ENCODE measurements around the gene TMEM95.
A peak's percentile ranks its signal among the peaks of the same experiment; 100 is the strongest.

Gene TMEM95

DNA sequence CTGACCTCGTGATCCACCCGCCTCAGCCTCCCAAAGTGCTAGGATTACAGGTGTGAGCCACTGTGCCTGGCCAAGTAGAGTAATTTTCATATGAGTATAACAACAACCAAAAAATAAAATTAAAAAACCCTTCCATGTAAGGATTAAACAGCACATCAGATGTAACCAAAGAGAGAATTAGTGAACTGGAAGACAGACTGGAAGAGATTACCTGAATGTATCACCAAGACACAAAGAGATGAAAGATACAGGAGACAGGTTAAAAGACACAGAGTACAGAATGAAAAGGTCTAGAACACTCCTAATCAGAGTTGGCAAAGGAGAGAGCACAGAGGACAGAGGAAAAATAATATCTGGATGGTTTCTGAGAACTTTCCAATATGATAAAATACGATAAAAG is 24.2 kb downstream of the TMEM95 start:
- no peak for DNase-seq (ENCODE audit: low spot score)

DNA sequence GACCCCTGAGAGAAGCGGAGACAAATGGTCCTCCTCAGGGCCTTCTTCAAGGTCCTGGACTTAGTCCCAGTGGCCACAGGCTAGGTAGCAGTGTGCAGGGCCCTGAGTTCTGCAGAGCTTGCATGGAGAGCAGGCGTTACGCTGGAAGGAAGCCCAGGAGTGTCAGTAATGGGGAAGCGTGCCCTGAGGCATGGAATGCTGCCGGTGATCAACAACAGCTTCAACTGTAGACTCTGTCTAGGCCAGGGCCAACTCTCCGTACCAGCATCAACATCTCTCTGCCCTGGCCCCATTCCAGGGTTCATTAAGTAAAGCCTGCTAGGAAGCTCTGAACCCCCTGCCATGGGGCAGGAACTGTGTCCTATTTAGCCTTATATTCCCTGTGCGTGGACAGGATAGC is 25.4 kb downstream of the TMEM95 start:
- no peak for DNase-seq (ENCODE audit: low spot score)

DNA sequence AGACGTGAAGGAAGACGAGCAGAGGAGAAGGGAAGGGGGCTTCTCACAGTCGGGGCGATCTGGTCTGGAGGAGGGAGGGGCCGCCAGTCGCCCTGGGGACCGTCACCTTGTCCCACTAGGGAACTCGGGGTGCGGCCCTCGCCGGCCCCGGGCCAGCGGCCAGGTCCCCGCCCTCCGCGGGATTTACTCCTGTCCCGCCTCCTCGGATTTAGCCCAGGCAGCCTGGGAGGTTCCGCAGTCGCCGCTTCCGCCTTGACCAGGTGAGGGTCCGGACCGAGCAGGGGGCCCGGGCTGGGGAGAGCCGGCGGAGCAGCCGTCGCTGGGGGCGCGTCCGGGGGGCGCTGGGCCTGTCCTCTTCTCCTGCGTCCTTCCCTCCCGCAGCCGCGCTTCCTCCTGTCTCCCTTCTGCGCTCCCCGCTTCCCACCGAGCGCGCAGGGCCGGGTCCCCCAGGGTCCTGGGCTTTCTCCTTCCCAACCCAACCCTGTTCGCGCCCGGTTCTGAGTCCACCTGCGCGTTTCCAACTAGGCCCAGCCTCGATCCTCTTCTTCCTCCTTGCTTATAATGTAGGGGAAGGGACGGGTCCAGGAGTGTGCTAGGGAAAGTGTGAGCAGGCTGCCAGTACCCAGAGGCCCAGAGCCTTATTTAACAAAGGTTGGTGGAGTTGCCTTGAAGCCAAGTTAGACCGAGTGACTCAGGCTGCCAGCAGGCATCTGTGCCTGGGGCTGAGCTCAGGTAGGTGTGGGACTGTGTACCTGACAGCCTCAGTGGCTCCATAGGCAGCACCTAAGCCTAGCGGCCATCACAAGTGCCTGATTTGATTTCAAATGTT is 26.1 kb downstream of the TMEM95 start, which contains the start of gene TNK1:
Gene TNK1 (plus strand): TSS at position 235 of the 829 bp plus-strand sequence. CDS start 1,838 bp downstream, outside the sequence.
- DNase-seq (ENCODE audit: low spot score): peak; percentile 55

DNA sequence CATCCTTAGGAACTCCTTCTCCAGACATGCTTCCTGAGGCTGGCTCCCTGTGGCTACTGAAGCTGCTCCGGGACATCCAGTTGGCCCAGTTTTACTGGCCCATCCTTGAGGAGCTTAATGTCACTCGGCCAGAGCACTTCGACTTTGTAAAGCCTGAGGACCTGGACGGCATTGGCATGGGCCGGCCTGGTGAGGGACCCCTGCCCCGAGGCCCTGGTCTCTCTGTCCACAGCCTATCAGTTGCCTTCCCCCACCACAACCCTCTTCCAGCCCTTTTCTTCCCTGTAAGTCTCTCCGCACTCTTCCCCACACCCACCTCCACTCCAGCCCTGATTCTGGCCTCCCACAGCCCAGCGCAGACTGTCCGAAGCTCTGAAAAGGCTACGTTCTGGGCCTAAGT is 27.9 kb downstream of the TMEM95 start:
- no peak for DNase-seq (ENCODE audit: low spot score)

DNA sequence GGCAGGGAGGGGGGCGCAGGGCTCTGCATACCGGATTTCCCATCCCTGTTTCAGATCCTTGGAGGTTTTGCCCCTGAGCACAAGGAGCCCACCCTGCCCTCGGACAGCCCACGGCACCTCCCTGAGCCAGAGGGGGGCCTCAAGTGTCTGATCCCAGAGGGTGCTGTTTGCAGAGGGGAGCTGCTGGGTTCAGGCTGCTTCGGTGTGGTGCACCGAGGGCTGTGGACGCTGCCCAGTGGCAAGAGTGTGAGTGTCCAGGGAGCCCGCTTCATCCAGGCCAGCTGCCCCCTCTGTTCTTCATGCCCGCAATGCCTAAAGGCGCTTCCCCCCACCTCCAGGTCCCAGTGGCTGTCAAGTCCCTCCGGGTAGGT is 28.4 kb downstream of the TMEM95 start:
- no peak for DNase-seq (ENCODE audit: low spot score)

DNA sequence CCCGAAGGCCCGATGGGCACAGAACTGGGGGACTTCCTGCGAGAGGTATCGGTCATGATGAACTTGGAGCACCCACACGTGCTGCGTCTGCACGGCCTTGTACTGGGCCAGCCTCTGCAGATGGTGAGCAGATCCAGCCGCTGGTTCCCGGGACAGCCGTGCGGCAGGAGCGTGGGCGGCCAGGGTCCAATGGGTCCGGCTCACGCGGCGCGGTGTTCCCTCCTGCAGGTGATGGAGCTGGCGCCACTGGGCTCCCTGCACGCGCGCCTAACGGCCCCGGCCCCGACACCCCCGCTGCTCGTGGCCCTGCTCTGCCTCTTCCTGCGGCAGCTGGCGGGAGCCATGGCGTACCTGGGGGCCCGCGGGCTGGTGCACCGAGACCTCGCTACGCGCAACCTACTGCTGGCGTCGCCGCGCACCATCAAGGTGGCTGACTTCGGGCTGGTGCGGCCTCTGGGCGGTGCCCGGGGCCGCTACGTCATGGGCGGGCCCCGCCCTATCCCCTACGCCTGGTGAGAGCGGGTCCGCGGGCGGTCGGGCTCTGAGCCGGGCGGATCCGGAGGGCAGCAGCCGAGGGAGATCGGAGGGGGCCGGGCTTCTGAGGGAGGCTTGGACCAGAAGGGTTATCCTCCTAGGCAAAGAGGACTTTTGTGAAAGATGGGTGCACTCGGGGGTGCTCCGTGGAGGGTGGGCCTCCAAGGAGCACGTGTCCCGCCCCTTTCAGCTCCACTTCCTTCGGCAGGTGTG is 29.0 kb downstream of the TMEM95 start:
- DNase-seq (ENCODE audit: low spot score): no peak

DNA sequence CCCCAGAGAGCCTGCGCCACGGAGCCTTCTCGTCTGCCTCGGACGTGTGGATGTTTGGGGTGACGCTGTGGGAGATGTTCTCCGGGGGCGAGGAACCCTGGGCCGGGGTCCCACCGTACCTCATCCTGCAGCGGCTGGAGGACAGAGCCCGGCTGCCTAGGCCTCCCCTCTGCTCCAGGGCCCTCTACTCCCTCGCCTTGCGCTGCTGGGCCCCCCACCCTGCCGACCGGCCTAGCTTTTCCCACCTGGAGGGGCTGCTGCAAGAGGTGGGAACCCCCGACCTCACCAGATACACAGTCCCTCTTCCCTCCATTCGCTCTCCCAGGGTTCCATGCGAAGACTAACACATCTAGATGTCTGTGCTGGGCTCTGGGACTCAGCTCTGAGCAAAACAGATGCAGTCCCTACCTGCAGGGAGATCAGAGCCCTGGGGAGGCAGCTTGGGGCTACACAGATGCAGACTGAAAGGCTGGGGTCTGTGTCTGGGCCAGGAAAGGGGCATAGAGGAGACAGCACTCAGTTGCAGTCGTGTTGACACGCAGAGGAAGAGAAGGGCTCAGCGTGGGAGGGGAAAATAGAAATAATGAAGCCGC is 29.6 kb downstream of the TMEM95 start:
- no peak for DNase-seq (ENCODE audit: low spot score)

DNA sequence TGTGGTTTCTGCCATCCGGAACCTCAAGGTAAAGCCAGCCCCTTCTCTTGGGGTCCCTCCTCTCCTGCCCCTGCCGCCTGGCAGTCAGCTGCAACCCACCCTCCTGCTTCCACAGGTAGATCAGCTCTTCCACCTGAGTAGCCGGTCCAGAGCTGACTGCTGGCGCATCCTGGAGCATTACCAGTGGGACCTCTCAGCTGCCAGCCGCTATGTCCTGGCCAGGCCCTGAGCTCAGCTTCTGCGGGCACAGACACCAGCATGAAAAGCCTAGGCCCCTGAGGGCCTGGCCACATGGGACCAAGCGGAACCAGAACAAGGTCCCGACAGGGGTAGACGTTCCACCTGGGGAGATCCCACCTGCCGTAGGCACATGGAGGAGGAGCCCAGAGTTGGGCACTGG is 33.9 kb downstream of the TMEM95 start:
- no peak for DNase-seq (ENCODE audit: low spot score)

DNA sequence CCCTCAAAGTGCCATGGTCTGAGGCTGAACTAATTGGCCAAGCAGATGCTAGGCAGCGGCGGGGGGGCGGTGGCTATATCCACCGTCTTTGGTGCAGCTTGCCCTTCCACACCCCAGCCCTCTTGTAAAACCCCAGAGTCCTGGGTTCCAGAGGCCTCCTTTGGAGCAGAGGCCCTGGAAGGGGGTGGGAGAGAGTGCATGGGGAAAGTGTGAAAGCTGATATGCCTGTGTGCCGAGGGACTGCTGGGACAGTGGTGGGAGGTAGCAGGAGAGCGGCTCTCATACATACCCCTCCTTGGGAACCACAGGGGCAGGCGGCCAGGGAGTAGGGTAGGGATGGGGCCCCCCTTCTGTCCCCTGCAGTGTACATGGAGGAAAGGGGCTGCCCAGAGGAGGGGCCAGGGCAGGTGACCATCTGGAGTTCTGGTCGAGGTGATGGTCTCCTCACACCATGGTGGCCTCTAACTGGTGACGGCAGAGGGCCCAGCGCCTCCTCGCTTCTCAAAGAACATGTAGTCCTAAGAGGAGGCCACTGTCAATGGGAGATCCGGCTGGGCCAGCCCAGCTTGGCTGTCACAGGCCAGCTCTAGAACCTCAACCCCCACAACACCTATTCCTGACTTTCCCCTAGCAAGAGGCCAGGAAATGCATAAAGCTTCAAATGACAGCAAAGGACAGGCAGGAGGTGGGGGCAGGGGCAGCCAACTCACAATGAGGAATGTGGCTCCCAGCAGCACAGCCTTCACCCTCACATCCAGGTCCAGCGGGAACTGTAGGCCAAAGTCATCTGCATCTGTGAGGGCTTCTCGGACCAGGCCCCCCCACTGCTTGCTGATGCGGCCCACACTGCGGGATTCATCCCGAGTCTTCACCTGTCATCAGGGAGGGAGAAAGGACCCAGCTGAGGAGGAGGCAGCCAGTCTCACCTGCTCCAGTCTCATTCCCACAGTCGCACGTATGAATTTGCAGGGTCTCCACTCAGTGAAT is 35.3 kb downstream of the TMEM95 start:
- DNase-seq (ENCODE audit: low spot score): no peak

DNA sequence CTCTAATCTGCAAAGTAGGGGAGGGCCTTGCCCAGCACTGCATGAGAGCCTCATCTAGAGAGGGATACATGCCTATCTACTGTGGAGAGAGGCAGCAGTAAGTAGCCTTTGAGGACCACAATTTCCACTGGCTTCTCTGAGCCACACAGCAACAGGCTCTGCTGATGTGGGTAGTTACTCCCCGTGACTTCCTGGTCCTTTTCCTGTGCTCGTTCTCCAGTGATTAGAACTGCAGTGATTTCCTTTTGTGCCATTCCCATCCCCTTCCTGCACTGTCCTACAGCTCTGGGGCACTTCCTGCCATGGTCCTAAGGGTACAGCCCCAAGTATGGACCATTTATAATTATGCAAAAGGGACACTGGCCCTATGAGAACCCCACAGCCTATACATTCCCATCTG is 36.4 kb downstream of the TMEM95 start:
- no peak for DNase-seq (ENCODE audit: low spot score)

DNA sequence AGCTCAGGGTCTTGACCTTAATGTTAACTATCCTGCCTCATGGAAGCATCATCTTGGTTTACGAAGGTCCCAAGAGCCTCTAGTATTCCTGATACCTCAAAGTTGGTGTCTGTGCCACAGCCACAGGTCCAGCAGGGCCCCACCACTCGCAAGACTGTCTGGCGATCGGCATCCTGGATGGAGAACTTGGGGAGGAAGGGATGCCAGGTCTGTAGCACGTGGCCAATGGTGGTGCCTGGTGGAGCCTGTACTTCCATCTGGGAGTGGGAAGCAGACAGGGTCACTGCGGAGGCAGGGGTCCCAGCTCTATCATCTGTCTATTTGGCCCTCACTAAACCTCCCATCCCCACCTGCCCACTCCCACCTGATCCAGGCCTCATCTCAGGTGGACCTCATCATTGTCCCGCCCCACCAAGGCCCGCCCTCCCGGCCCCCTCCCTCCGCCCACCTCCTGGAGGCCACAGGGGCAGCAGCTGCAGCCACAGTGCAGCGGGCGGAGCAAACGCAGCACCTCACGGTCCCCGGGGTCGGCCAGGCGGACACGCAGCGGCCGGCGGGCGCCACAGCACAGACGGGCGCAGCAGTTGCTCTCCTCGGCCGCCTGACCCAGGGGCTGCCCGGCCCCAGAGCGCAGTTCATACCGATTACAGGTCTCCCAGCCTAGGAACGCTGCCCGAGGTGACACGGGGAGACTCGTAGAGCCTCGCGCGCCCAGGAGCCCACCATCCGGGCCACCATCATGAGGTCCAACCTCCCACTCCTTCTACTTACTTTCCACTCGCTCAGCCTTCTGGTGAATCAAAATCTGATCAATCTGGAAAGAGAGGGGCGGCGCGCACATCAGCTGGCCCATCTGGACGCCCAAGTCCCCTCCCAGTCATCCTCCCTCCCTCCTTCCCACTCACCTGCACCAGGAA is 38.0 kb downstream of the TMEM95 start:
- DNase-seq (ENCODE audit: low spot score): no peak

DNA sequence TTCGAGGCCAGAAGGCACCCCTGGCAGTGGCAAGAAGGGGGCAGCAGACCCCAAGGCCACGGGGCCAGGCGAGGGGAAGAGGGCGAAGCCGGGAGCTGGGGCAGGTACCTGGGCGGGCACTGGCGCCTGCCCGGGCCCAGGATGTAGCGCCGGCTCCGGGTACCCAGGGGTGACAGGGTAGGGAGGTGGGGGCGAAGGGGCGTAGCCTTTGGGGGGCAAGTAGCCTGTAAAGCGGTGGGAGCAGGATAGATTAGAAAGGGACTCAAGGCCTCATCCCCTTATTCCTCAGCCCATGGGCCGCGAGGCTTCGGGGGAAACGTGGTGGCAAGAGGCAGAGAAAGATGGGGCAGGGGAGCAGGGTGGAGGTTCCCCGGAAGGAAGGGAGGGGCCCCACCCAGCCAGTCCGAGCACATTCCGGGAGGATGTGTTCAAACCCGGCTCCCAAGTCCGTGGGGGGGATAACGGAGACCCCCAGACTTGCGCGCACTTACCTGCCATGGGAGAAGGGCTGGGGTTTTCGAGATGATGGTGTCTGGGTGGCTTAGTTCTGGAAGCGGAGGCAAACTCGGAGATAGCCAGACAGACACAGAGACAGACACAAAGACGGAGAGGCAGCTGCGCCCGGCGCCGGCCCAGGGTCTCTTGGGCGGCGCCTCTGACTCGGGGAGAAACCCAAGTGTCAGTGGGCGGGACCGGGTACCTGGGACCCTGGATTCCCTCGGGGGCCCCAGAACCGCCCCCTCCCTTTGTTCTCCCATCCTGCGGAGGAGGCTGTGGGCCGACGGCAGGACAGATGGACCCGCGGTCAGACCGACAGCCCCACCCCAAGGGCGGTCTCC is 38.9 kb downstream of the TMEM95 start:
- peak; percentile 35 for DNase-seq (ENCODE audit: low spot score)

DNA sequence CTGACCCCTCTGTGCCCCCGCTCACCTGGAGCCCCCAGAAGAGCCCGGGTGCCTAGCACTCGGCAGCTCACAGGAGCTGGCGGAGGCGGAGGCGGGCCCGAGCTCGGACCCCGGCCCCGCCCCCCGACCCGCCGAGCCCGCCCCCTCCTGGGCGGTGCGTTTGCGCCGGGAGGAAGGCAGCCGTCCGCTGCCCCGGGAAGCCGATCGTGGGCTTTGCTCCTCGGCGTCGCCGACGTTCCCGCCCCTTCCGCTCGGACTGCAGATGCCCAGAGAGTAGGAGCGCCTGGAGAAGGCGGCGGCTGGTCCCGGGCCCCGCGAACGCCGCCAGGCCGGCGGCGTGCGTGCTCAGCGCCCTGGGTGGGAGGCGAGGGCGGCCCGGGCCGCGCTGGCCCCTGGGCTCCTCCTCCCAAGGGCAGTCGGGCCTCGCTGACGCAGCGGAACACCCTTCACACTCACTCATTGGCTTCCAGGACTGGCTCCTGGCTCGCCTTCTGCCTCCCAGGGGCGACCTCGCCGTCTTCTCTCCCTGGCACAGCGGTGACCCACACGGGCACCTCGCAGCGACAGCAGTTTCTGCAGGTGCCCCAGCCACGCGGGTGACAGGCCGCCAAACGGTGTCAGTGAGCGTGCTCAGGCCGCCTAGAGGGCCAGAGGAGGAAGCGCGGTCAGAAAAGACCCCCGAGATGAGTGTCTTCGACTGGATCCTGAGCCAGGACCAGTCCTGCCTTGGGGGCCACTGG is 39.7 kb downstream of the TMEM95 start, which contains the start of gene PLSCR3:
Gene PLSCR3 (minus strand): TSS at position 74 of the 740 bp plus-strand sequence. CDS start 415 bp downstream, outside the sequence.
- DNase-seq (ENCODE audit: low spot score): peak; percentile 86

DNA sequence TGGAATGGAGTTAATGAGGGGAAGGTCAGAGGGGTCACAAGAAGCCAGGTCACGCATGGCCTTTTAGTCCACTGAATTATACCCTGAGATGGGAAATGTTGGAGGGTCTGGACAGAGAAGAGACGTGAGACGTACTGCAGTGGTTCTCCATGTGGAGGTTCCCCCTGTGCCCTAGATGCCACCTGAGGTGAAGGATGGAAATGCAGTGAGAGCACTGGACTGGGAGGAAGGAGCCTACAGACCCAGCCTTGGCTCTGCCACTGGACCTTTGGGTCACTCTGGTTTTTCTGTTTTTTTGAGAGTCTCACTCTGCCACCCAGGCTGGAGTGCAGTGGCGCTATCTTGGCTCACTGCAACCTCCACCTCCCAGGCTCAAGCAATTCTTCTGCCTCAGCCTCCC is 41.2 kb downstream of the TMEM95 start:
- DNase-seq (ENCODE audit: low spot score): no peak

DNA sequence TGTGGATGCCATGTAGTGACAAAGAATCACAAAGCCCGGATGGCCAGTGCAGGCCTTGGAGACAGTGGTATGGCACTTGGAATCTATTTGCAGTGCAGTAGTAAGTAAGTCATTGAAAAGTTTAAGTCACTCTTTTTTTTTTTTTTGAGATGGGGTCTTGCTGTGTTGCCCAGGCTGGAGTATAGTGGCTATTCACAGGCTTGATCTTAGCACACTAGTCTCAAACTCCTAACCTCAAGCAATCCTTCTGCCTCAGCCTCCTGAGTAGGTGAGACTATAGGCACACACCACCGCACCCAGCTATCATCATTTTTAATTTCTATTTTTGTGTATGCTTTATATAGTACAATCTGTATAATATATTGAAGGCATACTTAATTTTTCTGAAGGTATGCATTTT is 43.7 kb downstream of the TMEM95 start:
- no peak for DNase-seq (ENCODE audit: low spot score)

DNA sequence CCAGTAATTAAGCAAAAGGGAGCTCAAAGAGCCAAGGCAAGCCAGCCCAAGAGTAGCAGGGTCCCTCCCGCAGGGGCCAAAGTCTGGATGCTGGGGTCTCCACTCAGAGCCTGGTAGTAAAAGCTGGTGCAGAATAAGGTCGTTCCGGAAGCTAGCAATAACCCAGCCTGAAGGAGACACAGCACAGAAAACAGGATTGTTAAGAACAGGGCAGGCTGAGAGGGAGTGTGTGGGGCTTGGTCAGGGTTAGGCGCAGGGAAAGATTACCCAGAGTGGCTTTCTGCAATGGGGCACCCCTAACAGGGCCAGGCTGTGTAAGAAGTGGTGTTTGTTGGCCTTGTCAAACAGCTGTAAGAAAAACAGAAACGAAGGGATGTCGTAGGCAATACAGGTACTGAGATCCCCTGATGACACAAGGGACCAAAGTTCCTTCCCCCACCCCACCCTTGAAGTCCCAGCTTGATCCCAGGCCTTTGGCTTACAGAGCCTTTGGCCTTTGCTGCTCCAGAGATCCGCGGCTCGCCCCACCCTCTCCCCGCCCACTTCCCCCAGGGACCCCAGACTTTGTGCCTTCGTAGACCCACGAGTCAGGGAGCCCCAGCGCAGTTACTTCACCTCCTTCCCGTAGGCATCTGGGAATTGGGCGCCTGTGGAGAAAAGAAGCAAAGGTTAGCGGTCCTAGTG is 48.2 kb downstream of the TMEM95 start:
- no peak for DNase-seq (ENCODE audit: low spot score)

DNA sequence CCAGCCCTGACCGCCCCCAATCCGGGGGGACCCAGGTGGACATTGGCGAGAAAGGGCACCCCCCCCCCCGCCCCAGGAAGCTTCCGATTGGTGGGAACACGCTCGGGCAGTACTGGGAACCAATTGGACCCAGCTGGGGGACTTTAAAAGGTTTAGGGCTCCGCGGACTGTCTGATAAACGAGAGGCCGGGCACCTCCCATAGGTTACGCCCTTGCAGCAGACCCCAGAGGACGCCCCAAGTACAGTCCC is 48.7 kb downstream of the TMEM95 start:
- DNase-seq (ENCODE audit: low spot score): peak; percentile 81

DNA sequence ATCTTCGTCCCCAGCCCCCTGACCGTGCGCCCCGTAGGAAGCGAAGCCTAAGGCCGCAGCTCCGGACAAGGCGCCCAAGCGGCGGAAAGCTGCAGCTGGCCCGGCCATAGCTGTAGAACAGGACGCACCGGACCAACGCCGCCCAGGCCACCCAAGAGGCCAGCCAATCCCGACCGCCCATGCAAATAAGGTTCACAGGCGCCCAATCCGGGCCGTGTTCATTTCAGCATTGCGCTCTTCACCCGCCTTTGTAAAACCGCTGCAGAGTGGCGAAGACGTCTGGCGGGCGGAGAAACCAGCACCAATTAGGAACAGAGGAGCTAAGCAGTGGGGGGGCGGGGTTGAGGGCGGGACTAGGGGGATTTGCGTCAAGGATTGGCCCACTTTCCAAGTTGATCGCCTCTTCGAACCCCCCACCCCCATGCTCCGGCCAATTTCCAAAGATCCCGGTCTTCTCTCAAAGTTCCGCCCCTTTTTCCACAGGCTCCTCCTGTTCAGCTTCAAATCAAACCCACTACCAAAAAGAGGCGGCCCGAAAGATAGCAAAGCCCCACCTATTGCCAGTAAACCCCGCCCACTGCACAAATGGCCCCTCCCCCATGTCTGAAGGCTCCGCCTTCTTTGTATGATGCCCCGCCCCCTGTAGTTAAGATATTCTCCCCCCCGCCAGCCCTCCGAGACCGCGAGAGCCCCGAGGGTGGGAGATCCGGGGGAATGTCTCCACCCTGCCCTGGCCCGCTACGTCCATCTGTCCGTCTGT is 49.2 kb downstream of the TMEM95 start, which contains the start of gene TMEM256:
Gene TMEM256 (minus strand): TSS at position 121 of the 760 bp plus-strand sequence. CDS start 13 bp downstream, at position 108.
- DNase-seq (ENCODE audit: low spot score): peak; percentile 99

Data from RKO (cell line).